Measurements from ENCODE around the gene ARHGAP8. TPM values are rescaled to one million over a fixed set of nuclear protein-coding genes. Genes with fewer than 3 reads are reported as not detected.

ARHGAP8 gene
- total RNA-seq, 2 experiments from 2014 or later: 3.3 to 3.4 TPM

DNA sequence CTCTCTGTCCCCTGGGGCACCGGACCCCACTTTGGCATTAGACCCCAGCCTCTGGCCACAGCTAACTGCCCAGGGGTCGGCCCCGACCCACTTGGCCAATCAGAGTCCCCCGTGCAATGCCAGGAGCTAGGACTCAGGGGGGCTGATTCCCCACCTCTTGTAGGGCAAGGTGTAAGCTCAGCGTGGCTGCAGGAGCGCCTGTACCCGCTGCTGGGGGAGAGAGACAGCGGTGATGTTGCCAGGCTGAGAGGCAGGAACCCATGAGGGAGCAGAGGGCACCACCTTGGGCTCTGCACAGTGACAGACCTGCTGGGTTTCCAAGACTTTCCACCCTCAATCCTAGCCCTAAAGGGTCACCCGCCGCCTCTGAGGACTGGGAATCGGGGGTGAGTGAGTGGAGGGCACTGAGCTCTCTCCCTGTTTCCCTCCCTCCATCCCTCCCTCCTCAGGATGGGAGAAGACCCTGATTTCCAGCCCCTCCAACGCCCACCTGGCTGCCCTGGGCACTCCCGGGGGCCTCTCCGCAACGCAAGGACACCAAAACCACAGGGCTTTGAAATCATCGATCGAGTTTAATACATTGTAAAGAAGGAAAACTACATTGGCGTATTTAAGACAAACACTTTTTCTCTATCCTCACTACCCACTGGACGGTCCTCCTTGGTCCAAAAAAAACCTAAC is 128.4 kb downstream of the ARHGAP8 start:
- intact Hi-C loops (cut with DNase I, micrococcal nuclease): no loop called here
- peaks cover 5% of the 10 kb centered on the region for H3K9me3 Mint-ChIP-seq (ENCODE audit: low read depth)
- POLR2A ChIA-PET: no interaction called here
- H3K4me1 Mint-ChIP-seq: no peaks in the 10 kb centered on the region
- no peak for ATAC-seq
- H3K27ac Mint-ChIP-seq: no peak overlapping the region
- H3K27me3 Mint-ChIP-seq: no peaks in the 10 kb centered on the region
- CTCF ChIA-PET: no interaction called here
- H3K4me3 Mint-ChIP-seq: no peak overlapping the region
- DNase-seq: no peak
- no peaks in the 10 kb centered on the region for H3K36me3 Mint-ChIP-seq (ENCODE audit: low read depth)

DNA sequence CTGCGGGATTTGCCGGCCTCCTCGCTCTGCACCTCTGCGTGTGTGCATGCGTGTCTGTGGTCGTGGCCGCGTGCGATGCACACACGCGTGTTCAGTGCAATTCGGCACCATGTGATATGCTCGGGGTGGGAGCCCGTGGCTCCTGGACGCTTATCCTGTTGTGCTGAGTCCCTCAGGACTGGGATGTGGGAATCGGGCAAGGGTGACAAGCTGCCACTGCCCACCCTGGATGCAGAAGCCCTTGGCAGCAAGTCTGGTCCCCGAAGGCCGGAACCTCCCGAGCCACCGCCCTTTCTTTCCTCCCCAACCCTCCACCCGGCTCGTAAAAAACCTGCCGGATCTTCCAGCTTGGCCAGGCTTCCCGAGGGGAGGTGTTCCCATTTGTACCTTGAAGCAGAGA is 129.2 kb downstream of the ARHGAP8 start:
- intact Hi-C loops (cut with DNase I, micrococcal nuclease): no loop called here
- H3K4me3 Mint-ChIP-seq: no peak overlapping the region
- no peak overlapping the region for H3K27ac Mint-ChIP-seq
- no peaks in the 10 kb centered on the region for H3K36me3 Mint-ChIP-seq (ENCODE audit: low read depth)
- peaks cover 3% of the 10 kb centered on the region for H3K9me3 Mint-ChIP-seq (ENCODE audit: low read depth)
- ChIA-PET CTCF (no interaction called here), POLR2A (no interaction called here)
- no peak for ATAC-seq
- no peaks in the 10 kb centered on the region for H3K4me1 Mint-ChIP-seq
- no peak for DNase-seq
- H3K27me3 Mint-ChIP-seq: no peaks in the 10 kb centered on the region

DNA sequence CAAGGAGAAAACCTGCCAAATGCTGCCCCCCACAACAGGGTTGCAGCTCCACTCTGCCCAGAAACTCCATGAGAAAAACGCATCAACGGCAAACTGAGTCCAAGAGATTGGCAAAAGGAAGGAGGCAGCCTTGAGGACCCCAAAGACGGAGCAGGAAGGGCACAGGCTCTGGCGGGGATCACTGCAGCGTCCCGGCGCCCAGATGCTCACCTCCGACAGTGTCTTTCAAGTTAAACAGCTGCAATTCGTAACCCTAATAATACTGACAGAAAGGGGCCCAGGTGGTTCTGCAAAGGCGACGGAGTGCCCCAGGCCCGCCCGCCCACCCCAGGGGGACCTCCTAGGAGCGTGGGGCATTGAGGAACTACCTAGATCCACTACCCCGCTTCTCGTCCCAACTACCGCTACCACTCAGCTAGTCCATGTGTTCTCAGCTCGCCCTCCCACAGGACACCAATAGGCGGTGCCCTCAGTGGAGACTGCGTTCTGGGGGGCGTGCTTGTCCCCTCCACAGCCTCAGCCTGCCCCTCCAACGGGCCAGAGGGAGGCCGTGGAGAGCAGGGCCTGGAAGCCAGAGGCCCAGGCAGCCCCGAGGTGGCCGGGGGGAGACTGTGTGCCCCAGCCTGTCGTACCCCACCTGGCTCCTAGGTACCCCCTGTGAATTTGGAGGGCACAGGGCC is 130.0 kb downstream of the ARHGAP8 start:
- ChIA-PET POLR2A (no interaction called here), CTCF (no interaction called here)
- Mint-ChIP-seq H3K36me3 (ENCODE audit: low read depth) (no peaks in the 10 kb centered on the region), H3K27me3 (no peaks in the 10 kb centered on the region), H3K27ac (no peak overlapping the region), H3K9me3 (ENCODE audit: low read depth) (peaks cover 2% of the 10 kb centered on the region), H3K4me3 (no peak overlapping the region), H3K4me1 (no peaks in the 10 kb centered on the region)
- intact Hi-C loops (cut with DNase I, micrococcal nuclease): no loop called here
- DNase-seq (no peak), ATAC-seq (no peak)

DNA sequence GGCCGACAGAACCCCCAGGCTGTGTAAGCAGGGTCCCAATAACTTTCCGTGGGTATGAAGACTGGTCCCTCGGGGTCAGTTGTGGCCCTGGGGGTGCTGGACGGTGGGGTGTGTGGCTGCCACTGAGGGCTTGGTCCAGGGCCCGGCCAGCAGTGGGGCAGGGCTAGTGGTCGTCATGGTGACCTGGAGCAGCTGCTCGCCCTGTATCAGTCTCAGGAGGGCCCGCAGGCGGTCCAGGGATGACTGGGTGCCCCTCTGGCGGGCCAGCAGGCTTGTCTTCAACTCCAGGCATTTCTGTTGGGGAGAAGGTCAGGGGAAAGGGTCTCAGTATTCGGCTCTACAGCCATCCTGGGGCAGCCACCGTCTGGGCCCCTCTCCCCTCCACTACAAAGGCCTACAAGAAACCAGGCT is 130.6 kb downstream of the ARHGAP8 start:
- H3K27ac Mint-ChIP-seq: no peak overlapping the region
- H3K4me3 Mint-ChIP-seq: no peak overlapping the region
- ChIA-PET CTCF (no interaction called here), POLR2A (no interaction called here)
- no peaks in the 10 kb centered on the region for H3K27me3 Mint-ChIP-seq
- intact Hi-C loops (cut with DNase I, micrococcal nuclease): no loop called here
- H3K36me3 Mint-ChIP-seq (ENCODE audit: low read depth): no peaks in the 10 kb centered on the region
- H3K9me3 Mint-ChIP-seq (ENCODE audit: low read depth): no peaks in the 10 kb centered on the region
- DNase-seq (no peak), ATAC-seq (no peak)
- H3K4me1 Mint-ChIP-seq: no peaks in the 10 kb centered on the region

DNA sequence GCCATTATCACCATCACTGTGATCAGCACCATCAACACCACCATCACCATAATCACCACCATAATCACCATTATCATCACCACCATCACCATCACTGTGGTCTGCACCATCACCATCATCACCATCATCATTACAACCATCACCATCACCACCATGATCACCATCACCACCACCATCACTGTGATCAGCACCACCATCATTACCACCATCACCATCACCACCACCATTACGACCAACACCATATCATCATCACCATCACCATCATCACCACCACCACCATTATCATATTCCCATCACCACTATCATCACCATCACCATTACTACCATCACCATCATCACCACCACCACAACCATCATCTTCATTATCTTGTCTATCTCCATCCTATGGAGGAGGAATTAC is 132.2 kb downstream of the ARHGAP8 start:
- POLR2A ChIA-PET: no interaction called here

DNA sequence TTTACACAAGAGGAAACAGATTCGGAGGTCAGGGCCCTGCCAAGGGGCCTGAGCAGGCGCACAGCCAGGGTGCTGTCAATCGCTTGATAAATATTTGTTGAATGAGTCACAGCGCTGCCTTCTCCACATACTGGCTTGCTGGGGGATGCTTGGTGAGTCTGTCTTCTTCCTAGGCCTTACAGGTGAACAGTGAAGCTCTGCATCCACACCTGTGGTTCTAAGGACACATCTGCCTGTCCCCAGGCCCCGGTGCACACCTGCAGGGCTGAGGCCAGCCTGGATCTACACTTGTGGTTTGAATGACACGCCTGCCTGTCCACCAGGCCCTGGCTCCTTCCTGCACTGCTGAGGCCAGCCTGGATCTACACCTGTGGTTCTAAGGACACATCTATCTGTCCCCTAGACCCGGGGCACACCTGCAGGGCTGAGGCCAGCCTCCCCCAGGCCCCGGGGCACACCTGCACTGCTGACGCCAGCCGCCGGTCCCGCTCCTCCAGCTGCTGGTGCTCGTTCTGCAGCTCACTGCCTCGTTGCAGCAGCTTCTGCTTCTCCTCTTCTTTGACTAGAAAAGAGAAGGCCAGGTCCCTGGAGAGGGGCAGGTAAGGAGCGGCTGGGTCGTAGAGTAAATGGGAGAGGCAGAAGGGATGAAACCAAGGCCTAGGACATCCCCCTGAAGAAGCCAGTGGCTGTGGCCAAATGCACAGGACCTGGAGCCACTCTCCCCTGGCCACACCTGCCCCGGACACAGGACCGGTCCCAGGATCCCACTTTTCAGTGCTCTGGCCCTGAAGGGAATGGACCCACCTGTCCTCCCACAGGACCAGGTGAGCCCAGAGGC is 132.8 kb downstream of the ARHGAP8 start:
- ChIA-PET CTCF (no interaction called here), POLR2A (no interaction called here)
- H3K9me3 Mint-ChIP-seq (ENCODE audit: low read depth): no peaks in the 10 kb centered on the region
- ATAC-seq (no peak), DNase-seq (no peak)
- H3K27ac Mint-ChIP-seq: no peak overlapping the region
- no peak overlapping the region for H3K4me3 Mint-ChIP-seq
- H3K4me1 Mint-ChIP-seq: no peaks in the 10 kb centered on the region
- H3K36me3 Mint-ChIP-seq (ENCODE audit: low read depth): no peaks in the 10 kb centered on the region
- intact Hi-C loops (cut with DNase I, micrococcal nuclease): no loop called here
- no peaks in the 10 kb centered on the region for H3K27me3 Mint-ChIP-seq

More for the DNA sequence above, 132.2 kb downstream of the ARHGAP8 start:
- Mint-ChIP-seq H3K36me3 (ENCODE audit: low read depth) (no peaks in the 10 kb centered on the region), H3K9me3 (ENCODE audit: low read depth) (no peaks in the 10 kb centered on the region), H3K4me1 (no peaks in the 10 kb centered on the region), H3K27me3 (no peaks in the 10 kb centered on the region), H3K27ac (no peak overlapping the region), H3K4me3 (no peak overlapping the region)
- intact Hi-C loops (cut with DNase I, micrococcal nuclease): no loop called here
- ATAC-seq (no peak), DNase-seq (no peak)
- CTCF ChIA-PET: no interaction called here

DNA sequence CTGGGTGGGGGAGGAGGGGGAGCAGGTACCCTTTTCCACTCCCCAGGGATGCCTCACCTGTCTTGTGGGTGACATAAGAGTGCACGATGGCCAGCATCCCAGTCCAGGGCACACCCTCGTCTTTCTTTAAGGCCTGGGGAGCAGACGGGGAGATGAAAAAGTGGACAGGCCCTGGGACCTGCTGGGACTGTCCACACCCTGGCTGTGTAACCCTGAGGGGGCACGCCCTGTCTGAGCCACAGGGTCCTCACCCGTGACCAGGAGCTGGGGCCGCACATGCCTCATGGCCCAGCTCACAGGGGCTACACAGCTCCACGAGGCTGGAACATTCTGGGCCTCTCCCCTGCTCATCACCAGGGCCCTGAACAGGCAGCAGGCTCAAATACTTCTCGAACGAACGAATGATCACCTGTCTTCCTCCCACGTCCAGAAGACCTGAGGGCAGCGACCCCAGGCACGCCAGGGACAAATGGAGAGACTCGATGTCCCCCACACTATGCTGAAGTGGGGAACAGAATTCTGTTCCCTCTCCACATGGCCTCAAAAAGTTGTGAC is 133.5 kb downstream of the ARHGAP8 start:
- Mint-ChIP-seq H3K27me3 (no peaks in the 10 kb centered on the region), H3K9me3 (ENCODE audit: low read depth) (no peaks in the 10 kb centered on the region), H3K27ac (no peak overlapping the region), H3K36me3 (ENCODE audit: low read depth) (no peaks in the 10 kb centered on the region), H3K4me3 (no peak overlapping the region), H3K4me1 (no peaks in the 10 kb centered on the region)
- no peak for DNase-seq
- ChIA-PET POLR2A (no interaction called here), CTCF (no interaction called here)
- intact Hi-C loops (cut with DNase I, micrococcal nuclease): no loop called here
- ATAC-seq: no peak

DNA sequence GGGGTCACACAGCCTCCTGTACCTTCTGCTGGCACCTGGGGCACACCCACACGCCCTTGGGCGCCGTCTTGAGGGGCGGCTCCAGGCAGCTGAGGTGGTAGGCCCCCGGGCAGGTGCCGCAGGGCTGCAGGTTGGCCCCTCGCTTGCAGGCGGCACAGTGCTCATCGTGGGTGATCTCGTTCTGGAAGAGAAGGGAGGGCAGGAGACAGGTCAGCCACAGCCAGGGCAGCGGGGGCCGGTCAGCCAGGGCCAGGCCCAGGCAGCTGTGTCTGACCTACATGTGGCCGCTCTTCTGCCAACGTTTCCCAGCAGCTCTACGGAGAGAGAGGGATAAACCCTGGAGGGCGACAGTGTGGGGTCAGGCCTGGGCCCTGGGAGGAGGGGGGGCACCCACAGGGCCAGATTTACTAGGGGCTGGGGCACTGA is 135.6 kb downstream of the ARHGAP8 start:
- intact Hi-C loops (cut with DNase I, micrococcal nuclease): no loop called here
- H3K27me3 Mint-ChIP-seq: no peaks in the 10 kb centered on the region
- POLR2A ChIA-PET: no interaction called here
- no peak overlapping the region for H3K4me3 Mint-ChIP-seq
- CTCF ChIA-PET: no interaction called here
- no peaks in the 10 kb centered on the region for H3K36me3 Mint-ChIP-seq (ENCODE audit: low read depth)
- H3K27ac Mint-ChIP-seq: no peak overlapping the region
- no peaks in the 10 kb centered on the region for H3K4me1 Mint-ChIP-seq
- DNase-seq (no peak), ATAC-seq (no peak)
- H3K9me3 Mint-ChIP-seq (ENCODE audit: low read depth): no peaks in the 10 kb centered on the region

DNA sequence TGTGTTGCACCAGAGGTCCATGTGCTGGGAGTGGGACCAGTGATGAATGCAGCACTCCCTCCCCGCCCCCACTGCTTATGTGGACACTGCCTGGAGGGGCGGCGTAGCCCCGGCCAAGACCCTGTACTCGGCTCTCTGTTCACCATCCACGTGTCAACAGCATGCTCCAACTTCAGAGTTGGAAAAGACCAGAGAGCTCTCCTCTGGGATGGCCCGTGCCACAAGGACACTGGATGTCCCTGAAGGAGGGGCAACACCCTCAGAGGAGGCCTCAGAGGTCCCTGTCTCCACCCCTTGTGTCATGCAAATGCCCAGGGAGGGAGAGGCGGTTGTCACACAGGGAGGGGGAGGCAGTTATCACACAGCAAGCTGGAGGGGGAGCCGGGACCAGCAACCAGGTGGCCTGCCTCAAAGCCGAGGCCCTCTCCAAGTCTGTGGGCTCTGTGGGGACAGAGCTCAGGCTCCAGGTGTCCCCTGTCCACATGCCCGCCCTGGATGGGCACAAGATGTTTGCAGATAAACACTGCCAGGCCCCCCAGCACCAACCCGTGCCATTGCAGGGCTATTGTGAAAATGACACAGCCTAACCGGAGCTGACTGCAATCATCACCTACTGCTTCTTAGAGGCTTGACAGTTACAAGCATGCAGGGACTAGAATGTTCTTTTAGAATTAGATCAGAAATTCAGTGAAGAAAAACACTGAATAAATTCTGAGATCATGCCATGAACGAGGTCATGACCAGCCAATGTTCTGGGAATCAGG is 136.3 kb downstream of the ARHGAP8 start:
- Mint-ChIP-seq H3K27me3 (no peaks in the 10 kb centered on the region), H3K4me3 (no peak overlapping the region), H3K27ac (no peak overlapping the region), H3K36me3 (ENCODE audit: low read depth) (no peaks in the 10 kb centered on the region), H3K4me1 (no peaks in the 10 kb centered on the region), H3K9me3 (ENCODE audit: low read depth) (no peaks in the 10 kb centered on the region)
- no peak for ATAC-seq
- intact Hi-C loops (cut with DNase I, micrococcal nuclease): no loop called here
- ChIA-PET POLR2A (no interaction called here), CTCF (no interaction called here)
- DNase-seq: no peak

DNA sequence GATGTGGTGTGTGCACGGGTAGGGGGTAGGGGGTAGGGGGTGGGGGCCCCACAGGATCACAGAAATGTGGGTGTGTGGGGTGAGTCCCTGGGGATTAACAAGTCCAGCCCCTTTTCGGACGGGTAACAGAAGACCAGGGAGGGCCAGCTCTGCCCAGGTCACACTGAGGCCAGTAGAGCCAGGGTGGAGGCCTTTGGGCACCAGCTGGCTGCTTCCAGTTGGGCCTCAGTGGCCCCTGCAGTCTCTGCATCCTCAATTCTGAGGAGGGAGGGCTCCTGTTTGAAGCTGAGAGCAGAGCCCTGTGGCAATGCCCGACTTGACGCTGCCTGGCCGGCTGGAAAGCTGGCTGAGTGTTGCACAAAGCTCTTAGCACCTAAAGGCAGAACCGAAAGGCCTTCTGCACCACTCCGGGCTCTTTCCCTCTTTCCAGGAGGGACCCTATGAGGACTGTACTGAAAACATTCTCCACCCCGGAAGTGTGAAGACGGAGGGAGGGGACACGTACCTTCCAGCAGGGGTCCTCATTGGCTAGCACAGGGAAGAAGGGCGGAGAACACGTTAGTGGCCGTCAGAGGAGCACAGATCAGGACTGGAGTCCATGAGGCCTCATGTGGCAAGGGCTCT is 137.0 kb downstream of the ARHGAP8 start:
- intact Hi-C loops (cut with DNase I, micrococcal nuclease): no loop called here
- Mint-ChIP-seq H3K4me3 (no peak overlapping the region), H3K36me3 (ENCODE audit: low read depth) (no peaks in the 10 kb centered on the region), H3K27me3 (no peaks in the 10 kb centered on the region), H3K9me3 (ENCODE audit: low read depth) (no peaks in the 10 kb centered on the region), H3K4me1 (no peaks in the 10 kb centered on the region), H3K27ac (no peak overlapping the region)
- DNase-seq (no peak), ATAC-seq (no peak)
- CTCF ChIA-PET: interaction anchor here (1.3 kb wide), 1 partner anchor 207 kb away, joined by 3 read pairs; no protein-coding TSS in a partner anchor
- POLR2A ChIA-PET: no interaction called here
